Peyer's patch (tissue), 4 donors: ENCODE measurements around the gene TSHZ3. TPM values are rescaled to one million over a fixed set of nuclear protein-coding genes. Genes with fewer than 3 reads are reported as not detected.
A peak's percentile ranks its signal among the peaks of the same experiment; 100 is the strongest.

Source experiments
- DNase-seq, 3 donors: peaks; one replicate each; pipeline ENCODE4 v3.0.0-alpha.2; 2017 to 2019
- H3K27ac ChIP-seq, 4 donors: fragments of 200-600 bp; sonication (generic); one replicate each; pipeline ENCODE4 v1.5.1; 2016 to 2019
- H3K27me3 ChIP-seq, 2 donors: fragments of 200-600 bp; sonication (generic); one replicate each; pipeline ENCODE4 v1.5.1; 2019
- H3K36me3 ChIP-seq, 3 donors: fragments of 200-600 bp; sonication (generic); one replicate each; pipeline ENCODE4 v1.5.1; 2016 to 2019
- H3K4me1 ChIP-seq, 4 donors: fragments of 200-600 bp; sonication (generic); one replicate each; pipeline ENCODE4 v1.5.1; 2016 to 2019
- H3K4me3 ChIP-seq, 4 donors: fragments of 200-600 bp; sonication (generic); 1 replicate in 3 of 4; 2 replicates in 1 of 4; pipeline ENCODE4 v1.5.1; 2016 to 2019; ENCODE audit warnings: mild to moderate bottlenecking in 1 of 4
- H3K9me3 ChIP-seq, 4 donors: fragments of 200-600 bp; sonication (generic); one replicate each; pipeline ENCODE4 v1.5.1; 2016 to 2019; ENCODE audit warnings: mild to moderate bottlenecking in 1 of 4
- CTCF ChIP-seq, 6 experiments: fragments of 450-650 bp in 4 of 6; fragments of 200-600 bp in 2 of 6; sonication (generic) in 1 of 6; IDR thresholded peaks; one replicate each; pipeline ENCODE4 v1.5.1; 2017 to 2019; ENCODE audit warnings: antibody characterized with exemption in 6 of 6, mild to moderate bottlenecking in 3 of 6, moderate library complexity in 1 of 6
- POLR2A ChIP-seq, 2 donors: fragments of 450-650 bp; IDR thresholded peaks; one replicate each; pipeline ENCODE4 v1.5.1; 2017; ENCODE audit warnings: antibody characterized with exemption in 2 of 2, mild to moderate bottlenecking in 2 of 2, moderate library complexity in 2 of 2
- total RNA-seq, 4 donors: library from RNA; depleted of rRNA; stranded (reverse); fragments of >200 nt; gene quantifications; one replicate each; pipeline ENCODE4 v1.1.0, GENCODE V29; 2016

The TSHZ3 gene
- total RNA-seq, 4 donors from 2014 or later = 0.70 to 14.0 (median 3.0) TPM

- no peak for TF ChIP-seq CTCF (IDR thresholded peaks at IDR 0.05)
- H3K36me3 ChIP-seq = peaks cover 0 to 14% (median 0%) of the 10 kb centered on the region in 3 donors
- H3K4me1 ChIP-seq = no peaks in the 10 kb centered on the region
- no peak for DNase-seq
- no peaks in the 10 kb centered on the region for H3K9me3 ChIP-seq
- no peaks in the 10 kb centered on the region for H3K27me3 ChIP-seq
- no peak overlapping the region for H3K4me3 ChIP-seq
- no peak overlapping the region for H3K27ac ChIP-seq
Observed at GRCh38 chr19:31275068-31275334, 74.2 kb downstream of the TSHZ3 start.

- H3K9me3 ChIP-seq = no peaks in the 10 kb centered on the region
- H3K4me3 ChIP-seq = no peak overlapping the region
- H3K27ac ChIP-seq = no peak overlapping the region
- no peaks in the 10 kb centered on the region for H3K4me1 ChIP-seq
- no peaks in the 10 kb centered on the region for H3K27me3 ChIP-seq
- H3K36me3 ChIP-seq = peaks cover 0 to 13% (median 0%) of the 10 kb centered on the region in 3 donors
- DNase-seq = peak in 1 of 3 donors; percentile 13
- no peak for TF ChIP-seq CTCF (IDR thresholded peaks at IDR 0.05)
- TF ChIP-seq POLR2A (IDR thresholded peaks at IDR 0.05) = no peak
Observed at GRCh38 chr19:31274251-31275067, 74.8 kb downstream of the TSHZ3 start.

- peak in 1 of 3 donors; percentile 12 for DNase-seq
- H3K4me1 ChIP-seq = no peaks in the 10 kb centered on the region
- TF ChIP-seq CTCF (IDR thresholded peaks at IDR 0.05) (no peak), POLR2A (IDR thresholded peaks at IDR 0.05) (no peak)
- H3K9me3 ChIP-seq = no peaks in the 10 kb centered on the region
- no peak overlapping the region for H3K4me3 ChIP-seq
- H3K27me3 ChIP-seq = no peaks in the 10 kb centered on the region
- no peaks in the 10 kb centered on the region for H3K36me3 ChIP-seq
- no peak overlapping the region for H3K27ac ChIP-seq
Observed at GRCh38 chr19:31272583-31273106, 76.6 kb downstream of the TSHZ3 start.

DNA sequence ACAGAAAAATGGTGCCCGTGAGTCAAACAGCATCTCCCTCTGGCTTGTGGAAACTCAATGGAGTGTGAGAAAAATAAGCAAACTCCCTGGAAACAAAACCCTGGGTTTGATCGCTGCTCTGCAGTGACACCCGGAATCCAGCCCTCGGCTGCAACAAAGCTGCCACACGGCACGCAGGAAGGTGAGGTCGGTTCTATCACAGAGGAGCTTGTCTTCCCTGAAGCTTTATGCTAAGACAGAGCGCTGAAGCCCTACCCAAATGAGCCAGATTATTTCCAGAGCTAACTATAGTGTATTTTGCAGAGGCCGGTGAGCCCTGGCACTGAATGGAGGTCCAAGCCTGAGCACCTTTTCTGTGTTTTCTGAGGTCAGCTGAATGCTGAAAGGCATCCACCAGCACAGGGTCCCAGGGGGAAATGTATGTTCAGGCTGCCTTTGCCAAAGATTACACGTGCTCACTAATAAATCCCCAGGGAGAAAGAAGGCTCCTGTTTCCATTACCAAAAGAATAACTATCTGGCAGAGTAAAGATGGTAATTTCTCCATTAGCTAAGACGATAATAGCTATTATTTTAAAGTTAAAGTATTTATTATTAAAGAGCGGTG is 77.8 kb downstream of the TSHZ3 start:
- DNase-seq = peak in 1 of 3 donors; percentile 32

GRCh38 chr19:31270897-31271296 is 78.3 kb downstream of the TSHZ3 start:
- H3K36me3 ChIP-seq = no peaks in the 10 kb centered on the region
- no peak overlapping the region for H3K4me3 ChIP-seq
- DNase-seq = no peak
- no peaks in the 10 kb centered on the region for H3K27me3 ChIP-seq
- H3K4me1 ChIP-seq = no peaks in the 10 kb centered on the region
- TF ChIP-seq POLR2A (IDR thresholded peaks at IDR 0.05) = no peak
- TF ChIP-seq CTCF (IDR thresholded peaks at IDR 0.05) = no peak
- no peak overlapping the region for H3K27ac ChIP-seq
- no peaks in the 10 kb centered on the region for H3K9me3 ChIP-seq

More for the DNA sequence above, 77.8 kb downstream of the TSHZ3 start:
- Histone ChIP-seq H3K9me3 (no peaks in the 10 kb centered on the region), H3K36me3 (no peaks in the 10 kb centered on the region), H3K4me1 (no peaks in the 10 kb centered on the region), H3K4me3 (no peak overlapping the region), H3K27ac (no peak overlapping the region), H3K27me3 (no peaks in the 10 kb centered on the region)
- TF ChIP-seq POLR2A (IDR thresholded peaks at IDR 0.05) (no peak), CTCF (IDR thresholded peaks at IDR 0.05) (no peak)
